ENCODE measurements around the gene HDAC8.
"Not testable (repeated sequence)": the region's sequence is repeated elsewhere in the genome, so short reads cannot be mapped to it uniquely, and the experiment has no call there.

Gene HDAC8

DNA sequence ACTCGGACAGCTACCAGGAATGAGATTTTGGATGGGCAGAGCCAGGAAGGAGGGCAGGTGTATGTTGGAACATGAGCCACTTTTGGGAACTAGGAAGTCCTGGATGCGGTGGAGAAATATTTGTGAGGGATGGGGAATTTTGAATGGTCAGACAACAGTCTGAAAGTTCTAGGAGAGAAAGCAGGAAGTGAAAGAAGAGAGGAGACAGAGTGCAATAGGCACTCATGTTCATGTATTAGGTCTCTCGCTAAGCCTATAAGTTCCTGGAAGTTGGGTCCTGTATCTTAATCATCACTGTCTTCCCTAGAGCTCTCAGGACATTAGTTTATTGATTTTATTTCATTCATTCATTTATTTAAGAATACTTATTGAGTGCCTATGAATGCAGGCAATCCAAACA, 201.2 kb downstream of the HDAC8 start:
- no peak for DNase-seq

DNA sequence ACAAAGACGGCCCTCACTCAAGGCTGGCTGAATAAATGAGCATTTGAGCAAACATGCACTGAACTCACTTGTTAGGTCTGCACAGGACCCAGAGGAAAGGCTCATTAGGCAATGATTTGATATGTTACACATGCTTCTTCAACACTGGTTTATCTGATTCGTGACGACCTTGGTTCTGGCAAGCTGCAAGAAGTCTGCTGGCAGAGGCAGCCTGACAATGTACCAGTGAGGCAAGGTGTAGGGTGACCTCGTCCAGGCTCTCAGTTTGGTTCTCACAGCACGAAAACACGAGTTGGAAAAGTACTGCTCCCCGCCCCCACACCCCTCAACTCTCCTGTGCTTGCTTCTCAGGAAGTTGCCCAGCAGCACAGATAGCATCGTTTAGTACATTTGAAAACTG, 203.8 kb downstream of the HDAC8 start:
- DNase-seq: no peak

DNA sequence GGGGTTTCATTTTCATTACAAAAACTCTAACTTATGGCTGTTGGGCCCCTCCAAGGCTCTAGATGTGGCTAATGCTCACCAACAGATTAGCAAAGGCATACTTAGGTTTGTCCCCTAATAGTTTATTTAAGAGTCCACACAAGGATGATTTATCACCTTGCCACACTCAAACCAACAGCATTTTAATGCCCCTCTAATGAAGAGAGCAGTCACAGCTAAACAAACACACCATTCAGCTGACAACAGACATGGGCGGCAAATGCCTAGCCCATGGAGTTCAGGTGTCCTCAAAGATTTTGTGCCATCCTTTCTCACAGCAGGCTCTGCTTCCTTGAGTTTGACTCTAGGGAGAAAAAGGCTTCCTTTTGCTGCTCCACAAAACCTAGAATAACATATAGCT, 205.1 kb downstream of the HDAC8 start:
- no peak for DNase-seq

DNA sequence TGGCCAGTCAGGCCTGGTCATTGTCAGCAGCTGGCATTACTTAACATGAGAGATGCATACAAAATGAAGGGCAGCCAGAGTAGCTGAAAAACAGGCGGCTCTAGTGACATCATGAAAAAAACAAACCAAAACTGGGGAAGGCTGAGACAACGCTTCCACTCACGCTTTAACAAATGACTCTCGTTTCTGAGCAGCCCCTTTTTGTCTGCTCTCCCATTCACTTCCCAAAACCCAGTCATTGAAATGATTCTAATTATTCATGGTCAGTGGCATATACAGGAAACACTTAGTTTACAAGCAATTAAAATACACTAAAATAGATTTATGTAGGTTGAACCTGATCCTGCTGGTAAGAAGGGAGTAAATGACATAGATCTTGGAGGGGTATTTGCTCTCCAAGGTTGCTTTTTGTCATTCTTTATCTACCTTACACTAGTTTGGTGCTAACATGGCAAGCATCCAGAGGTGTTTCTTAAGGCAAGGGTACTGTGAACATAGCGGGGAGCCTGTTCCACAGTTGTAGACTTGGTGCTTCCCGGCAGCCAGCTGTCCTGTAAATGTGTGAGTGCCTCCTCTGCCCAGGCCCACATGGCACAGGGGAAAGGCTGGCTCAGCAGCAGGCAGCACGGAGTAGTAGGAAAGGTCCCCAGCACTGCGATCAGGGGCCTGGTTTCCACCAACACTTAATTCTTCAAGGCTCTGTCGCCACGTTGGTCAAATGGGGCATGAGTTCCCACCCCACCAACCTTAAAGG, 205.8 kb downstream of the HDAC8 start:
- DNase-seq: no peak

DNA sequence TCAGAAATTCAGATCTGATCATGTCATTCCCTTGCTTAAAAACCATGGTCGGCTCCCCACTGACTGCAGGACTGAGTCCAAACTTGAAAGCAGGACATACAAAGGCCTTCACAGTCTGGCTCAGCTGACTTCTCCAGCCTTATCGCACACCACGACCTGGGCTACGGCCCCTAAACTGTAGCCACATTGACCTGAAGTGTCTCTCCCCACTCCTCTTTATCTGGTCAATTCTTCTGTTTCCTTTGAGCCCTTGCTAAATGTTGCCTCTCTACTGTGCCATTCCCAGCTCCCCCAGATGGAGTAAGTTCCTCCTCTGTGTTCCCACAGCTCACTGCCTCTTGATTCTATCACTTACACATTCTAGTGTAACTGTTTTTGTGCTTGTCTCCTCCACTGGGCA, 206.5 kb downstream of the HDAC8 start:
- DNase-seq: no peak

DNA sequence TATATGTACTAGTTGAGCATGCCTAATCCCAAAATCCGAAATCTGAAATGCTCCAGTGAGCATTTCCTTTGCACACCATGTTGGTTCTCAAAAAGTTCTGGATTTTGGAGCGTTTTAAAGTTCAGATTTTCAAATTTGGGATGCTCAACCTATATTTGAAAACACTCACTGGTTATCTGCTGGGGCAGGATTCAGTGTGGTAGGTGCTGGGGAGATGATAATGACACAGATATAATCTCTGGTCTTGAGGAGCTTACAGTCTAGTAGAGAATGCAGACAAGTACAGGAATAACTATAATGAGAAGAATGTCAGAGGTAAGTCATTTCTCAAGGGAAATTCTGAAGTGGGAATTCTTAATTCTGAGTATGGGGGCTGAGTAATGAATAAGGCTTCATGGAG, 207.5 kb downstream of the HDAC8 start:
- no peak for DNase-seq

DNA sequence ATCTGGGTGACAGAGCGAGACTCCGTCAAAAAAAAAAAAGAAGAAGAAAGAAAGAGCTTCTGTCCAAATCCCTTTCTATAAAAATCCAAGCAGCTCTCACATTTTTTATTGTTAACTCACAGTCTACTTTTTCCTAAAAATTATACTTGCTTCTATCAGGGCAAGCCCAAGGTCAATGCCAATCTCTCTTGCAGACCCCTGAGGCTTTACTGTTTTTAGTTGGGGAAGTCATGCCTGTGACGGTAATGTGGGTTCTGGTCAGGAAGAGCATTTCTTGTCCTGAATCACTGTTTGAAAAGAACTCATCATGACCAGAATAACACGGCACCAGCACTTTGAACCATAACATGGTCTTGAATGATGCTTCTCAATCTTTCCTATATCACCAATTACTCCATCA, 212.3 kb downstream of the HDAC8 start:
- no peak for DNase-seq

DNA sequence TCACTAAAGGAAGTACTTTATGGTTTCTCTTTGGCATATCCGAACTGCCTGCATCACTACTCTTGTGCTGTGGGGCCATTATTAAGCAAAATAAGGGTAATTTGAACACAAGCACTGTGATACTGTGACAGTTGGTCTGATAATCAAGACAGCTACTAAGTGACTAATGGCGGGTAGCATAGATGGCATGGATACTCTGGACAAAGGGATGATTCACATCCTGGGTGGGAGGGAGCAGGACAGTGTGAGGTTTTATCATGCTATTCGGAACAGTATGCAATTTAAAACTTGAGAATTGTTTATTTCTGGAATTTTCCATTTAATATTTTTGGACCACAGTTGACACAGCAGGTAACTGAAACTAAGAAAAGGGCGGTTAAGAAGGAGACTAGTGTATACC, 214.3 kb downstream of the HDAC8 start:
- DNase-seq: no peak

DNA sequence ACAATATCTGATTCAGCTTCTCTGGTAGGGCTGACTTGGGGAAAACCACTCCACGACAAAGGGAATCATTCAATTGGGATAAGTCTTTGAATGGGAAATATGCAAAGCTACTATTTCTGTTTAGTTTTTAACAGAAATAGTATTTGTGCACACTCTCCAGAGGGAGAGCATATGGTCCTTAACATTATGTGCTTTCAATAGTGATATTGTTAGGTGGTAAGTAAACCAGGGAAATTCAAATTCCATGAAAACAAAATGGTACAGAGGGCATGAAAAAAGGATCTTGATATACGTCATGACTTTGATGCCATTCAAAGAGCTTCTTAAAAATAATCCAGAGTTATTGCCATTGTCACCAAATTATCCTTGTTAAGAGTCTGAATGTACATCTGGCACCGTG, 219.9 kb downstream of the HDAC8 start:
- DNase-seq: no peak

DNA sequence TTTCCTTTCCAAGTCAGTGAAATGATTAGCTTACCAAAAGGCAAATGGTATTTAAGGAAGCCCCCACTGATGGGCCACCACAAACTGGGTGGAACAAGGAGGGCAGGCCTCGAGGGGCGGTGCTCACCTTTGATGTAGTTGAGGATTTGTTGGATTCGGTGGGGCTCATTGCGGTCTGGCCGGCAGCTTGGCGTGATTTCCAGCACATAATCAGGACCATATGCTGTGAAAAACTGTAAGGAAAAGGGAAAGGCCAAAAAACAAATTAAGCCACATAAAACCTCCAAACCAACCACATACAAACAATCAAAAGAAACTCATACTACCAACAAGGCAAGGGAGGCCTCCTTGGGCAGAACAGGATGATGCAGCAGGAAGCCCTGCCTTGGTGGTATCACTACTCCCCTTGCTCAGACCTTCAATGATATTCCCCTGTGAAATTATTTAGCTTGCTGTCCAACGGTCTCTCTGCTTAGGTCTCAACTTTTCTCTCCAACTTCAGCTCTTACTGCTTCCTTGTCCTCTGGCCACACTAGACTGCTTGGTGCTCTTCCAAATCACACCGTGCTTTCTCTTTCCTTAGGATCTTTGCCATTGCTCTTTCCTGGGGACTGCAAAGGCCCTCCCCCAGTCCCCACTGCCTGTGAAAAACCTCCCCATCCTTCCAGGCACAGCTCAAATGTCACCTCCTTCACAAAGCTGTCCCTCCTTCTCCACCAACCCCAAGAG, 220.9 kb downstream of the HDAC8 start:
- no peak for DNase-seq

DNA sequence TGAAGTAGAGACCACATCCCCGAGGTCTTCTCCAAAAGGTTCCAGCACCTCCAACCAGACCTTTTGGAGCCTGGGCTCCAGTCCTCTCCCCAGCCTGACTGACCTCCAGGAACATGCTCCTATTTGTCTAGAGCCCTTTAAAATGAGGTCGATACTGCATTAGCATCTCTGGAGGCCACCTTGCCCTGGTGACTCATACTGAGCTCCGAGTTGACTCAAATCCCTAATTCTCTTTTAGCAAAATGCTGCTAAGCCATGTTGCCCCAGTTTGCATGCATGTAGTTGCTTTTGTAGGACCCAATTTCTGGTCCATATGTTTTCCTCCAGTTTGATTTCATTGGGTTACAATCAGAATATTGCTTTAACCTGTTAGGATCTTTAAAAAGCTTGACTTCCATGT, 223.5 kb downstream of the HDAC8 start:
- DNase-seq: no peak

DNA sequence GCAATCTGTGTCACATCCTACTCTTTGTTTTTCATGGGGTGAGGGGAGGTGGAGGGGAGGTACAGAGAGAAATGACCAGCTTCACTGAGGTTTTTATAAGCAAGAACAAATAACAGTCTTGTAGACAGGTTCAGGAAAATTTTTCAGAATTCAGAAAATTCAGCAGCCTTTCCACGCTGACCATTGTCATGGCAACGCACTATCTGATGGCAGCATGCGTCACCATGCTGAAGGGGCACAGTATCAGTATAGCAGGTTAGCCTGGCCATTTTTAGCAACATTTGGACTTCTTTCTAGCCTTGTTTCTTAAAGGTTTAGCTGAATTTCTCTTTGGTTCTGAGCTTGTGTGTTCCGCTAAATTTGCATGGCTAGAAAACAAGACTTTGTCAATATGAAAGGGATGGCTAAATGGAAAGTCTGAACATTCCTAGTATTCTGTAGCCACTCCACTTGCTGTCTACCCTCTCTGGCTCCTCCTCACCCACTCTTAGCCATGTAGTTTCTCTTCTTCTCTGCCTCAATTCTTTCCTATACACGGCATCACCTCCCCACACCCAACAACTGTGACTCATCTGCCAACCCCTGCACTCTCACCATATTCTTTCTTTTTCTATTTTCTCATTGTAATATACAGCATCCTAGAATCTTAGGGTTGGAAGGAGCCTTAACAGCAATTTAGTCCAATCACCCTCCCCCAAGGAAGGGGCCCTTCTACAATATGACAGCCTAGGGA, 224.2 kb downstream of the HDAC8 start:
- DNase-seq: no peak

DNA sequence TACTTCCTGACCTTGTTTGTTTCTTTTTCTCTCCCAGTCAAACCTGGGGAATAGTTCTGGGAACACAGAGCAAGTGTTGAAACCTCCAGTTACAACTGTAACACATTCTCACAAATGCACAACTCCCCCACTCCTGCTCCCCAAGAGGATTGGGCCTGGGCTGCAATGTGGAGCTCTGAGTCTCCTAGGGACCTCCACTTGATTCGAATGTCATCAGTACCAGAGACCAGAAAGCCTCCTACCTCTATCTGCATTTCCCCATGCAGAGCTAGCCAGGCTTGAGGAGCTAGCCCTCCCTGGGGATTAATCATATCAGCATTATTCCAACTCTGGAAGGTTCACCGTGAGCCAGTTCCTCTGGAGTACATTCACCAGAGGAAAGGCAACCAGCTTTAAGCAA, 225.3 kb downstream of the HDAC8 start:
- no peak for DNase-seq

DNA sequence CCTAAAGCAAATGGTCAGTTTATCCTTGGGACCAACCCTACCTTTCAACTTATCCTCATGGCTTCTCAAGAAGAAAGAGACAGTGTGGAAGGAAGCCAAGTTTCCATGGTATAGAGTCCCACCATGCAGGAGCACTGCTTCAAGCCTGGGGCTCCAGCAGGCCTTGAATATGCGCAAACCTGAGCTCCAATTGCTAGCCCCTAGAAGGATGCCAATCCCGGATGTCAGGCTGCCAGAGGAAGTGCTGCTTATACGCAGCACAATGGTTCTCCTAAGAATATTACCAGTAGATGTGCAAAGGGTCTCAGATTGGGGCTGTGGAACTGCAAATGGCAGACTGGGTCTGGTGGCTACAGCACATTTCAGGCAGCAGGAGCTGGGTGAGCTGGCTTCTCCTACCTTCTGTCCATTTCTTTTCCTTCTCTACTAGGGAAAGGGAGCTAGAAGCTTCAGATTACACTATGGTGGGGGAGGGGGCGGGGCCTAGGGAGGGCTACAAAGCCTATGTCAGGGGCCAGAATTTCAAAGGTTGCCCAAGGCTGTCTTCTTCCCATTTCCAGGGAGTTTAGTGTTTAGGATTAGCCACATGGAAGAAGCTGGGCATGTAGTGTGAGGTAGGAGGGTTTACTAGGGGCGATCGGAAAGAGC, 226.2 kb downstream of the HDAC8 start:
- DNase-seq: no peak

DNA sequence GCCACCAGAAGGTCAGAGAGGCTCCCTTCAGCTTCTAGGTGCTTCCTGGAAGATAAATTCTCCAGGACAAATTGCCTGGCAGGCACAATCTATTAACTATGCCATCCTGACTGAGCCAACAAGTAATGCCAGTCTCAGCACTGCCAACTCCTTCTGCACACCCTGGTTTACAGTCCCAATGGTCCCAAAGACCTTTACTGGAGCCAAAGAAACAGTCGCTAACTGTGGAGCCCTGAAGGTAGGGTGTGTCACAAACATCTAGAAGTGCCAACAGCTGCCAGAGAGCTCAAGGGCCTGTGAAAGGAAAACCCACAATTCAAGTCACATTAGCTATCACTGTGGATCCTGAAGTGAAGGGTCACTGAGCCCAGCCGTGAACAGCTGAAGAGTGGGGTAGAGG, 232.0 kb downstream of the HDAC8 start:
- no peak for DNase-seq

DNA sequence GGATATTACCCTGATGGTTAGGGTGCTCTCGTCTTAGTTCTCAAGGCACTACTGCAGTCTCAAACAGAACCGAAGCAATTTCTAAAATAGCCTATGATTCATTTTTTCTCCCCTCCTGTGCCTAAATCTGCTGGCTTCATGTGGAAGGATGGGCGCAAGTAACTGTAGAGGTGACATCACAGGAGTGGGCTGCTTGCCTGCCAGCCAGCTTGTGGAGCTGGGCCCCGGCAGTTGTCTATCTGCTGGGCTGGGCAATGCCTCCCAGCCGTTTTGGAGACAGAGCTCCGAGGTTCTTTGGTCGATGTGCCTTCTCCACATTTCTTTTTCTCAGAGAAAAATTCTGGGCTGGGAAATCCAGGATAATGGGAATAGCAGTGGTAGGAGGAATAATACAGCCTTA, 232.6 kb downstream of the HDAC8 start:
- DNase-seq: no peak

DNA sequence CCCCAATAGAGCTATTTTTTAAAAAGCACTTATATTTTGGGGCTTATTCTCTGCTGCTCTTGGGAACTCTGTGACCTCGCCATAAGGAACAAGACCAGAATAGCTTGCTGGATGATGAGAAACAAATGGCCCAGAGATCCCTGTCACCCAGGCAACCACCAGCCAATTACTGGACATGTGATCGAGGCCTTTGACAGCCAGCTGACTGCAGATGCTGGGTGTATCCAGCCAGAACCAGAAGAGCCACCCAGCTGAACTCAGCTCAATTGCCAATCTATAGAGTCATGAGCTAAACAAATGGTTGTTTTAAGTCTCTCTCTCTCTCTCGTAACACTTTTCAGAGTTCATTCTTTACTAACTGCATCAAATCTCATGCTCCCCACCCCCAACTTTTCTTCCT, 242.5 kb downstream of the HDAC8 start:
- DNase-seq: no peak

DNA sequence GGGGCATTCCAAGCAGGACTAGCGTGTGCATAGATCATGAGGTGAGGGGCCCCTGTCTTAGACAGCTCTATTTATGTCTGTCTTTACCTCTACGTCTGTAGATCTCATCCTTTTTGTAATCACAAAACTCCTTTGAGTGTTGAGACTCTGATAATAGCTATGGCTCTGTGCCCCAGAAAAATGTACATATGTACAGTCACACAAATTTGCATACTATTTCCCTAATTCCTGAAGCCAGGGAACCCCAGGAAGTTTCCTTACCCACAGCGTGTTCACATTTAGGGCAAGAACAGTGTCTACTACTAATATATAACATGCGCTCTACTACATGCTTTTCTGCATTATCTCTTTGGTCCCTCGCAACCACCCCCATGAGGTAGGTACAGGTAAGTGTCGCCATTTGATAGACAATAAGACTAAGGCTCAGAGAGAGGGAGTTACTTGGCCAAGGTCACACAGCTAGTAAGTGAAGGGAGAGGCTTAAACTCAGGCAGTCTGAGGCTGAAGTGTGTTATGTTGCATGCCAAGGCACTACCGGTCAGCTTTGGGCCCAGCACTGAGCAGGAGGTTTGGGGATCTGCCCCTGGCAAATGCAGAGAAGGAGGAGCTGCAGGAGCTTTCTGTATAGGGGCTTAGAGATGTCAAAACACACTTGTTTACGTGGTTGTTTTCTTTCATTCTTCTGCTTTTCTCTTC, 245.9 kb downstream of the HDAC8 start:
- DNase-seq: no peak

DNA sequence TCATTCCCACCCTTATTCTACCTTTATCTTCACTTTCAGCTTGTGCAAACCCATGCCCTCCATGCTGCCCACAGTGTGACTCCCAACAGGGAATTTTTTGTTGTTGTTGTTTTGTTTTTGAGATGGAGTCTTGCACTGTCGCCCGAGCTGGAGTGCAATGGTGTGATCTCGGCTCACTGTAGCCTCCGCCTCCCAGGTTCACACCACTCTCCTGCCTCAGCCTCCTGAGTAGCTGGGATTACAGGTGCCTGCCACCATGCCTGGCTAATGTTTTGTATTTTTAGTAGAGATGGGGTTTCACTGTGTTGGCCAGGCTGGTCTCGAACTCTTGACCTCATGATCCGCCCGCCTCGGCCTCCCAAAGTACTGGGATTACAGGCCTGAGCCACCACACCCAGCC, 253.0 kb downstream of the HDAC8 start:
- not testable (repeated sequence) for DNase-seq

DNA sequence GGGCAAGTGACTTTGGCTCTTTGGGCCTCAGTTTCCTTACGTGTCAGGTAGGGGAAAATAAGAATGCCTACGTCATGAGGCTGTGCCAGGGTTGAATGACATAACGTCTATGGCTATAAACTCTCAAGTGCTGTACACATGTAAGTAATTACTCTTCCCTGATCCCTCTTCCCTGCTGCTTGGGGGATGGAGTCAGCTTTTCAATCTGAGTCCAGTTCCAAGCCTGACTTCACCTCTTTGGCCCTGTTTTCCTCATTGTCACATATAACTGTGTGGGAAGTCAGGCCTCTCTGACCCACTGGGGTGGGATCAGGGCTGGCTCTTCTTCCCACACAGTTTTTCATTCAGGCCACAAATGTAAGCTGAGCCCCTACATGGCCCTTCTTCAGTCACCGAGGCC, 255.5 kb downstream of the HDAC8 start:
- DNase-seq: no peak

DNA sequence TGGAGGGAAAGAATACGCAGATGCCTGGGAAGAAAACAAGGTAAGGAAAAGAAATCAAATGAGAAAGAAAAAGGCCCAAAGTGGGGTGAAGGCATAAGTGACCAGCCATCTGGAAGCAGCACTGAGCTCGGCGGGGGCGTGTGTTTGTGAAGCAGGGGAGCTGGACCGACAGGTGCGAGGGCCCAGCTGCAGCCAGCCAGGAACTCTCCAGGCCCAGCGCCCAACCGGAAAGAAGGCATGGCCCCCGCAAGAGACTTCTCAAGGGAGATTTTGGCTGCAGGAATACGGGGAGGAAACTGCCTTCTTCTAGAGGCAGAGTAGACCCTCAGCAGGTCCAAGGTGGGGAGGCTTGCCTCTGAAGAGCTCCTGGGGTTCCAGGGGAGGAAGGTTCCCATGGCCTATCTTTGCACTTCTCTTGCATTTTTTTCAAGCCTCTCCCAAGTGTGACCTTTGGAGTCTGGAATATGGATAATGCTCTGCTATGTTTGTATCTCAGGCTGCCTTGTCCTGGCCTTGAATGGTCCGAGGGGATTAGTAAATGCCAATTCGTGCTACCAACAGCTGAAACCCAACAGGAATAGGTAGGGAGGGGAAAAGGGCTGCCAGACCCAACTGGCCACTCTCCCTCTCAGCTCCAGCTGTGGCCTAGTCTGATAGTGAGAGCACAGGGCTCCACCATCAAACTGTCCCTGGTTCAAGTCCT, 256.1 kb downstream of the HDAC8 start:
- no peak for DNase-seq

DNA sequence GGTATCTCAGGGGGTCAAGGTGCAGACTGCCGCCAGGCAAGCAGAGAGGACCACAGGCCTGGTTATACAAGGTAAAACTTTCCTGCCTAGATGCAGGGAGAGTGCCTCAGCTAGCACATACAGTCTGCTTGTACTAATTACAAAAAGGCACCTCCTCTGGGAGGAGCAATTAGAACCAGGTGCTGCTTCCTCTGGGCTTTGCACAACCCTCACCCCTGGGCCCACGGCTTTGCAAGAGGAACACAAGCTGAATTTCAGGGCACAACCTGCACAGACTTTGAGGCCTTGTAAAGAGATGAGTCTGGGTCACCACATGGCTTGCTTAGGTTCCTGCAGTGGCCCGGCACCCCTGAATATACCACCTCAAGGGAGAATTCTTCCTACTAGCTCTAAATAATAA, 257.8 kb downstream of the HDAC8 start:
- DNase-seq: no peak
